H9 (cell line): ENCODE results near the gene SECTM1. TPM values are rescaled to one million over a fixed set of nuclear protein-coding genes. Genes with fewer than 3 reads are reported as not detected.

Experiments used
- DNase-seq: peaks from one replicate; pipeline ENCODE4 v3.0.0-alpha.2; 2017
- H2AFZ ChIP-seq: one replicate; pipeline ENCODE4 v1.6.1; 2013; ENCODE audit warnings: mild to moderate bottlenecking, low read length, control low read depth, moderate library complexity
- H2AK5ac ChIP-seq: 2 replicates; pipeline ENCODE4 v1.6.1; 2013; ENCODE audit warnings: low read length, control low read depth, mixed read lengths; ENCODE audit not compliant: insufficient read length
- H2BK120ac ChIP-seq: one replicate; pipeline ENCODE4 v1.6.1; 2013; ENCODE audit warnings: low read depth, mild to moderate bottlenecking, low read length, control low read depth, inconsistent platforms; ENCODE audit not compliant: poor library complexity, severe bottlenecking
- H2BK12ac ChIP-seq: 2 replicates; pipeline ENCODE4 v1.6.1; 2013; ENCODE audit warnings: low read length, control low read depth, mixed read lengths, low read depth; ENCODE audit not compliant: insufficient read length
- H2BK15ac ChIP-seq: 2 replicates; pipeline ENCODE4 v1.6.1; 2013; ENCODE audit warnings: low read depth, low read length, control low read depth
- H2BK20ac ChIP-seq: one replicate; pipeline ENCODE4 v1.6.1; 2013; ENCODE audit warnings: low read depth, mild to moderate bottlenecking, low read length, control low read depth, inconsistent platforms; ENCODE audit not compliant: poor library complexity, severe bottlenecking
- H2BK5ac ChIP-seq: 2 replicates; pipeline ENCODE4 v1.6.1; 2013; ENCODE audit warnings: low read length, control low read depth, mixed read lengths; ENCODE audit not compliant: insufficient read length
- H3K14ac ChIP-seq: 2 replicates; pipeline ENCODE4 v1.6.1; 2013; ENCODE audit warnings: low read length, control low read depth; ENCODE audit not compliant: insufficient read depth
- H3K18ac ChIP-seq: 2 replicates; pipeline ENCODE4 v1.6.1; 2013; ENCODE audit warnings: low read depth, mild to moderate bottlenecking, mixed read lengths, low read length, control low read depth; ENCODE audit not compliant: insufficient read length
- H3K23ac ChIP-seq: 2 replicates; pipeline ENCODE4 v1.6.1; 2013; ENCODE audit warnings: low read length, control low read depth, mixed read lengths, low read depth; ENCODE audit not compliant: insufficient read length
- H3K23me2 ChIP-seq: 2 replicates; pipeline ENCODE4 v1.6.1; 2013; ENCODE audit warnings: low read depth, mild to moderate bottlenecking, mixed read lengths, low read length, control low read depth; ENCODE audit not compliant: insufficient read length, poor library complexity, severe bottlenecking
- H3K27ac ChIP-seq: 2 replicates; pipeline ENCODE4 v1.5.1; 2013; ENCODE audit warnings: low read length, control low read depth, mixed read lengths, low read depth; ENCODE audit not compliant: insufficient read length
- H3K27me3 ChIP-seq: 2 replicates; pipeline ENCODE4 v1.6.1; 2013; ENCODE audit warnings: low read length, control low read depth, inconsistent platforms; ENCODE audit not compliant: insufficient read depth
- H3K4ac ChIP-seq: 2 replicates; pipeline ENCODE4 v1.6.1; 2013; ENCODE audit warnings: low read depth, mild to moderate bottlenecking, control low read depth, inconsistent platforms, low read length, moderate library complexity
- H3K4me1 ChIP-seq: 2 replicates; pipeline ENCODE4 v1.6.1; 2013; ENCODE audit warnings: low read length, control low read depth, inconsistent platforms; ENCODE audit not compliant: insufficient read depth
- H3K4me2 ChIP-seq: 2 replicates; pipeline ENCODE4 v1.6.1; 2013; ENCODE audit warnings: low read length, control low read depth, mixed read lengths; ENCODE audit not compliant: insufficient read length, insufficient read depth
- H3K56ac ChIP-seq: 2 replicates; pipeline ENCODE4 v1.6.1; 2013; ENCODE audit warnings: low read depth, mild to moderate bottlenecking, mixed read lengths, low read length, control low read depth; ENCODE audit not compliant: insufficient read length
- H3K79me1 ChIP-seq: 2 replicates; pipeline ENCODE4 v1.6.1; 2013; ENCODE audit warnings: low read depth, mild to moderate bottlenecking, moderate library complexity, low read length, control low read depth, inconsistent platforms; ENCODE audit not compliant: insufficient read depth, poor library complexity, severe bottlenecking
- H3K79me2 ChIP-seq: 2 replicates; pipeline ENCODE4 v1.6.1; 2013; ENCODE audit warnings: low read length, control low read depth, inconsistent platforms; ENCODE audit not compliant: insufficient read depth
- H3K9ac ChIP-seq: 2 replicates; pipeline ENCODE4 v1.6.1; 2013; ENCODE audit warnings: low read length, control low read depth, mixed read lengths; ENCODE audit not compliant: insufficient read length; ENCODE audit errors: extremely low read depth
- H3K9me3 ChIP-seq: one replicate; pipeline ENCODE4 v1.6.1; 2013; ENCODE audit warnings: low read depth, low read length, inconsistent platforms; ENCODE audit not compliant: control insufficient read depth
- H3T11ph ChIP-seq: one replicate; pipeline ENCODE4 v1.6.1; 2013; ENCODE audit warnings: mild to moderate bottlenecking, low read length, control low read depth, inconsistent platforms
- H4K20me1 ChIP-seq: one replicate; pipeline ENCODE4 v1.6.1; 2013; ENCODE audit not compliant: control insufficient read depth, insufficient read length, insufficient read depth
- H4K5ac ChIP-seq: 2 replicates; pipeline ENCODE4 v1.6.1; 2013; ENCODE audit warnings: low read depth, mild to moderate bottlenecking, mixed read lengths, low read length, control low read depth; ENCODE audit not compliant: insufficient read length
- H4K8ac ChIP-seq: replicated peaks from 2 replicates; pipeline ENCODE4 v1.6.1; 2013; ENCODE audit warnings: low read length, control low read depth, mixed read lengths, low read depth; ENCODE audit not compliant: insufficient read length
- H4K91ac ChIP-seq: 2 replicates; pipeline ENCODE4 v1.6.1; 2013; ENCODE audit warnings: low read depth, mild to moderate bottlenecking, moderate library complexity, mixed read lengths, low read length, control low read depth; ENCODE audit not compliant: insufficient read length
- H3K27ac Mint-ChIP-seq, 3 experiments: 2 replicates in 2 of 3; 3 replicates in 1 of 3; pipeline ENCODE4 v1.8.0; 2020 to 2021; ENCODE audit warnings: mixed read lengths in 3 of 3, mild to moderate bottlenecking in 1 of 3, moderate library complexity in 1 of 3
- H3K27me3 Mint-ChIP-seq: 2 replicates; pipeline ENCODE4 v1.8.0; 2021; ENCODE audit warnings: low read depth, mild to moderate bottlenecking, moderate library complexity, mixed read lengths
- H3K36me3 Mint-ChIP-seq, 3 experiments: 2 replicates in 2 of 3; 3 replicates in 1 of 3; pipeline ENCODE4 v1.8.0; 2020 to 2021; ENCODE audit warnings: low read depth in 3 of 3, mixed read lengths in 3 of 3; ENCODE audit not compliant: insufficient read depth in 1 of 3
- H3K4me1 Mint-ChIP-seq, 2 experiments: 2 replicates each; pipeline ENCODE4 v1.8.0; 2020; ENCODE audit warnings: mixed read lengths in 2 of 2
- H3K4me3 Mint-ChIP-seq, 2 experiments: 2 replicates in 1 of 2; 3 replicates in 1 of 2; pipeline ENCODE4 v1.8.0; 2020 to 2021; ENCODE audit warnings: mild to moderate bottlenecking in 2 of 2, mixed read lengths in 2 of 2, moderate library complexity in 1 of 2
- H3K9me3 Mint-ChIP-seq, 2 experiments: 2 replicates in 1 of 2; 3 replicates in 1 of 2; pipeline ENCODE4 v1.8.0; 2020; ENCODE audit warnings: mild to moderate bottlenecking in 2 of 2, mixed read lengths in 2 of 2, moderate library complexity in 1 of 2
- WGBS: extraction: QIAGEN DNeasy Blood & Tissue Kit; methylation state at CpG from one replicate; pipeline ENCODE4 v1.1.7; 2013; ENCODE audit warnings: missing lambda C conversion rate, low lambda C conversion rate, mixed read lengths; ENCODE audit not compliant: insufficient read length; ENCODE audit errors: extremely low coverage; 5-methylcytosine and 5-hydroxymethylcytosine counted together
- total RNA-seq: library from RNA; stranded (reverse); gene quantifications from 2 replicates; pipeline ENCODE4 v1.2.1, GENCODE V29; 2021
- TF ChIP-seq, protein P1 (sequence below): fragments of 200-600 bp; sonication (generic); conservative IDR thresholded peaks from 3 replicates; pipeline ENCODE4 v1.8.0; 2021; ENCODE audit warnings: antibody characterized with exemption, mild to moderate bottlenecking

The SECTM1 gene
- total RNA-seq, 1 experiment from 2014 or later, result 0.28 TPM

DNA sequence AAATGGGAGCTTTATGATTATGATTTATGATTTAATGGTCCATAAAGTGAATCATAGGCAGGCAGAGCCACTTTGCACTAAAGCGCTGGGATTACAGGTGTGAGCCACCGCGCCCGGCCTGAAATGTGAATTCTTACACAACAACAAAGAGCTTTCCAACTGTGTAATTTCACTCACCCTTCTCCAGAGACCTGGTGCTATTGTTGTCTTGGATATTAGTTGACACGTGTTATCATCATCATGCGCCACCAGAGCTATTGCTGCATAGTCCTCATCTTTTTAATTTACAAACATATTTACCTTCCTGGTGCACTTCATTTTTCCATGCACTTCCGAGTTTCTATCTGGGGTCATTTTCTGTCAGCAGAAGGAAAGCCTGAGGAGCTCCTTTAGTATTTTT, 33.2 kb upstream of the SECTM1 start:
- H3K27ac Mint-ChIP-seq, result no peak overlapping the region
- no peak overlapping the region for H3K18ac ChIP-seq
- H4K91ac ChIP-seq, result no peak overlapping the region
- H3K4me2 ChIP-seq, result no peak overlapping the region
- H3K9me3 ChIP-seq, result no peaks in the 10 kb centered on the region
- H2AK5ac ChIP-seq, result no peak overlapping the region
- H3K9ac ChIP-seq, result no peak overlapping the region
- no peak overlapping the region for H3K4me3 Mint-ChIP-seq
- H3K36me3 Mint-ChIP-seq, result peaks cover 0 to 4% (median 3%) of the 10 kb centered on the region in 3 experiments; a peak in 2 of 7 replicates
- H3T11ph ChIP-seq, result no peak overlapping the region
- H3K4ac ChIP-seq, result no peak overlapping the region
- H3K23me2 ChIP-seq, result peaks cover 4% of the 10 kb centered on the region
- no peaks in the 10 kb centered on the region; the same call in 1 of the 2 replicates for H3K4me1 ChIP-seq
- peaks cover 5 to 8% of the 10 kb centered on the region in 2 experiments; a peak in 4 of 5 replicates for H3K9me3 Mint-ChIP-seq
- H2BK12ac ChIP-seq, result no peak overlapping the region
- no peak for DNase-seq
- no peak overlapping the region for H2AFZ ChIP-seq
- no peak overlapping the region for H2BK5ac ChIP-seq
- no peak overlapping the region for H4K5ac ChIP-seq
- WGBS, result no CpG with 5 or more reads among the region's 7 CpGs
- peaks cover 15 to 23% of the 10 kb centered on the region in 2 experiments for H3K4me1 Mint-ChIP-seq
- no peak overlapping the region for H3K56ac ChIP-seq
- no peaks in the 10 kb centered on the region for H3K79me2 ChIP-seq
- TF ChIP-seq, protein P1, sequence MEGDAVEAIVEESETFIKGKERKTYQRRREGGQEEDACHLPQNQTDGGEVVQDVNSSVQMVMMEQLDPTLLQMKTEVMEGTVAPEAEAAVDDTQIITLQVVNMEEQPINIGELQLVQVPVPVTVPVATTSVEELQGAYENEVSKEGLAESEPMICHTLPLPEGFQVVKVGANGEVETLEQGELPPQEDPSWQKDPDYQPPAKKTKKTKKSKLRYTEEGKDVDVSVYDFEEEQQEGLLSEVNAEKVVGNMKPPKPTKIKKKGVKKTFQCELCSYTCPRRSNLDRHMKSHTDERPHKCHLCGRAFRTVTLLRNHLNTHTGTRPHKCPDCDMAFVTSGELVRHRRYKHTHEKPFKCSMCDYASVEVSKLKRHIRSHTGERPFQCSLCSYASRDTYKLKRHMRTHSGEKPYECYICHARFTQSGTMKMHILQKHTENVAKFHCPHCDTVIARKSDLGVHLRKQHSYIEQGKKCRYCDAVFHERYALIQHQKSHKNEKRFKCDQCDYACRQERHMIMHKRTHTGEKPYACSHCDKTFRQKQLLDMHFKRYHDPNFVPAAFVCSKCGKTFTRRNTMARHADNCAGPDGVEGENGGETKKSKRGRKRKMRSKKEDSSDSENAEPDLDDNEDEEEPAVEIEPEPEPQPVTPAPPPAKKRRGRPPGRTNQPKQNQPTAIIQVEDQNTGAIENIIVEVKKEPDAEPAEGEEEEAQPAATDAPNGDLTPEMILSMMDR, result no peak
- peaks cover 9% of the 10 kb centered on the region; the same call in 1 of the 2 replicates for H3K27me3 ChIP-seq
- no peak overlapping the region for H3K14ac ChIP-seq
- H2BK20ac ChIP-seq, result no peak overlapping the region
- no peak overlapping the region for H2BK120ac ChIP-seq
- no peak overlapping the region for H4K8ac ChIP-seq
- no peak overlapping the region for H3K23ac ChIP-seq
- H3K27me3 Mint-ChIP-seq, result peaks cover 43% of the 10 kb centered on the region
- H3K27ac ChIP-seq, result no peak overlapping the region
- H3K79me1 ChIP-seq, result no peaks in the 10 kb centered on the region
- no peak overlapping the region for H2BK15ac ChIP-seq
- no peaks in the 10 kb centered on the region for H4K20me1 ChIP-seq
